NT2/D1 (cell line): Measurements from ENCODE around the gene LBX1.

Experiments
- SUZ12 ChIP-seq: IDR thresholded peaks from 2 replicates; pipeline ENCODE4 v1.6.1; 2011; ENCODE audit not compliant: insufficient read length, insufficient read depth; ENCODE audit errors: extremely low read depth
- YY1 ChIP-seq: IDR thresholded peaks from 2 replicates; pipeline ENCODE4 v1.6.1; 2011; ENCODE audit not compliant: insufficient read length, insufficient read depth
- ZNF274 ChIP-seq: IDR thresholded peaks from 2 replicates; pipeline ENCODE4 v1.6.1; 2011; ENCODE audit warnings: mild to moderate bottlenecking, low read depth, low read length

- TF ChIP-seq ZNF274: no peak
- no peak for TF ChIP-seq YY1
- no peak for TF ChIP-seq SUZ12
Measured at GRCh38 chr10:101241840-101242707, 12.8 kb upstream of the LBX1 start.
